ENCODE data around the gene TAF1. TPM values are rescaled to one million over a fixed set of nuclear protein-coding genes. Genes with fewer than 3 reads are reported as not detected.
"Not testable (repeated sequence)": the region's sequence is repeated elsewhere in the genome, so short reads cannot be mapped to it uniquely, and the experiment has no call there.

TAF1 gene
- total RNA-seq, 1 experiment from 2014 or later = 45.9 TPM

- DNase-seq = no peak
- peaks cover 5% of the 10 kb centered on the region; the same call in 1 of the 2 replicates for H4K20me1 ChIP-seq (ENCODE audit: insufficient read depth)
- H3K27ac ChIP-seq = peak overlapping the region; percentile 81; the same call in 1 of the 2 replicates
- H3K4me1 ChIP-seq (replicated peaks; ENCODE audit: insufficient read depth) = peaks cover 15% of the 10 kb centered on the region
- BruUV-seq (replicated peaks) = TSS peak; percentile 48
- intact Hi-C loops (cut with micrococcal nuclease; ENCODE audit: unreplicated experiment) = no loop called here
- peak overlapping the region; percentile 94 for H3K4me2 ChIP-seq
- H3K27me3 ChIP-seq (ENCODE audit: insufficient read depth, low read depth) = no peaks in the 10 kb centered on the region
- no peaks in the 10 kb centered on the region for H3K9me2 ChIP-seq (ENCODE audit: insufficient read depth)
- peak overlapping the region; percentile 92 for H3K4me3 ChIP-seq
- H3K36me3 ChIP-seq (ENCODE audit: low read depth) = peaks cover 6% of the 10 kb centered on the region; the same call in 1 of the 2 replicates
- CTCF ChIA-PET = no interaction called here
- H3K9me3 ChIP-seq (ENCODE audit: insufficient read depth, low read depth) = no peaks in the 10 kb centered on the region
- TF ChIP-seq EZH2 (IDR thresholded peaks at IDR 0.05; ENCODE audit: low read depth) = no peak
- TF ChIP-seq, protein P1, sequence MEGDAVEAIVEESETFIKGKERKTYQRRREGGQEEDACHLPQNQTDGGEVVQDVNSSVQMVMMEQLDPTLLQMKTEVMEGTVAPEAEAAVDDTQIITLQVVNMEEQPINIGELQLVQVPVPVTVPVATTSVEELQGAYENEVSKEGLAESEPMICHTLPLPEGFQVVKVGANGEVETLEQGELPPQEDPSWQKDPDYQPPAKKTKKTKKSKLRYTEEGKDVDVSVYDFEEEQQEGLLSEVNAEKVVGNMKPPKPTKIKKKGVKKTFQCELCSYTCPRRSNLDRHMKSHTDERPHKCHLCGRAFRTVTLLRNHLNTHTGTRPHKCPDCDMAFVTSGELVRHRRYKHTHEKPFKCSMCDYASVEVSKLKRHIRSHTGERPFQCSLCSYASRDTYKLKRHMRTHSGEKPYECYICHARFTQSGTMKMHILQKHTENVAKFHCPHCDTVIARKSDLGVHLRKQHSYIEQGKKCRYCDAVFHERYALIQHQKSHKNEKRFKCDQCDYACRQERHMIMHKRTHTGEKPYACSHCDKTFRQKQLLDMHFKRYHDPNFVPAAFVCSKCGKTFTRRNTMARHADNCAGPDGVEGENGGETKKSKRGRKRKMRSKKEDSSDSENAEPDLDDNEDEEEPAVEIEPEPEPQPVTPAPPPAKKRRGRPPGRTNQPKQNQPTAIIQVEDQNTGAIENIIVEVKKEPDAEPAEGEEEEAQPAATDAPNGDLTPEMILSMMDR (conservative IDR thresholded peaks at IDR 0.05) = no peak
- POLR2A ChIA-PET (ENCODE audit: unreplicated experiment) = no interaction called here
- H3F3A ChIP-seq (ENCODE audit: insufficient read depth, low read depth) = peaks cover 5% of the 10 kb centered on the region; the same call in 1 of the 2 replicates
- peak overlapping the region; percentile 74; the same call in 1 of the 2 replicates for H2AFZ ChIP-seq
- H3K79me2 ChIP-seq (ENCODE audit: low read depth) = peaks cover 55% of the 10 kb centered on the region
Measured at GRCh38 chrX:71367396-71367795, 1.2 kb downstream of the TAF1 start.

- Histone ChIP-seq H3K36me3 (ENCODE audit: low read depth) (peaks cover 23% of the 10 kb centered on the region), H3K27ac (no peak overlapping the region), H3K27me3 (ENCODE audit: insufficient read depth, low read depth) (no peaks in the 10 kb centered on the region), H3K79me2 (ENCODE audit: low read depth) (peaks cover 42% of the 10 kb centered on the region), H3K9me3 (ENCODE audit: insufficient read depth, low read depth) (no peaks in the 10 kb centered on the region), H3K4me2 (no peak overlapping the region), H4K20me1 (ENCODE audit: insufficient read depth) (peaks cover 5% of the 10 kb centered on the region; the same call in 1 of the 2 replicates), H3K4me3 (no peak overlapping the region), H3F3A (ENCODE audit: insufficient read depth, low read depth) (no peaks in the 10 kb centered on the region; the same call in 1 of the 2 replicates), H3K4me1 (replicated peaks; ENCODE audit: insufficient read depth) (peaks cover 9% of the 10 kb centered on the region), H3K9me2 (ENCODE audit: insufficient read depth) (no peaks in the 10 kb centered on the region), H2AFZ (no peak overlapping the region)
- TF ChIP-seq, protein P1 (conservative IDR thresholded peaks at IDR 0.05) = no peak
- TF ChIP-seq EZH2 (IDR thresholded peaks at IDR 0.05; ENCODE audit: low read depth) = no peak
- POLR2A ChIA-PET (ENCODE audit: unreplicated experiment) = no interaction called here
- DNase-seq = no peak
- BruUV-seq (replicated peaks) = no TSS peak
- CTCF ChIA-PET = no interaction called here
- intact Hi-C loops (cut with micrococcal nuclease; ENCODE audit: unreplicated experiment) = no loop called here
Measured at GRCh38 chrX:71372388-71372787, 6.2 kb downstream of the TAF1 start.

DNA sequence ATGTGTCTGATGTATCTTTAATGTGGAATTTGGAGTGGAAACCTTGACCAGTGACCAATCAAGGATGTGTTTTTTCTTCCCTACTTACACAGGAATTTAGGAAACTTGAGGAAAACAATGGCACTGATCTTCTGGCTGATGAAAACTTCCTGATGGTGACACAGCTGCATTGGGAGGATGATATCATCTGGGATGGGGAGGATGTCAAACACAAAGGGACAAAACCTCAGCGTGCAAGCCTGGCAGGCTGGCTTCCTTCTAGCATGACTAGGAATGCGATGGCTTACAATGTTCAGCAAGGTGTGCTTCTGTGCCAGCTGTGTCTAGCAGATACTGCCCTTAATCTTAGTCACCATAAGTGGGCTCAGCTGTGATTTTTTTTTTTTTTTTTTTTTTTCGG is 12.6 kb downstream of the TAF1 start:
- no peak overlapping the region for H3K27ac ChIP-seq
- H3K9me2 ChIP-seq (ENCODE audit: insufficient read depth) = no peaks in the 10 kb centered on the region
- H3F3A ChIP-seq (ENCODE audit: insufficient read depth, low read depth) = no peaks in the 10 kb centered on the region
- H3K4me1 ChIP-seq (replicated peaks; ENCODE audit: insufficient read depth) = no peaks in the 10 kb centered on the region
- no peak overlapping the region for H3K4me2 ChIP-seq
- no TSS peak for BruUV-seq (replicated peaks)
- H3K27me3 ChIP-seq (ENCODE audit: insufficient read depth, low read depth) = no peaks in the 10 kb centered on the region
- peaks cover 20% of the 10 kb centered on the region for H3K36me3 ChIP-seq (ENCODE audit: low read depth)
- H3K9me3 ChIP-seq (ENCODE audit: insufficient read depth, low read depth) = no peaks in the 10 kb centered on the region
- ChIA-PET POLR2A (ENCODE audit: unreplicated experiment) (no interaction called here), CTCF (no interaction called here)
- no peaks in the 10 kb centered on the region for H3K79me2 ChIP-seq (ENCODE audit: low read depth)
- intact Hi-C loops (cut with micrococcal nuclease; ENCODE audit: unreplicated experiment) = no loop called here
- H2AFZ ChIP-seq = no peak overlapping the region
- no peak overlapping the region for H3K4me3 ChIP-seq
- no peak for TF ChIP-seq EZH2 (IDR thresholded peaks at IDR 0.05; ENCODE audit: low read depth)
- DNase-seq = no peak
- no peaks in the 10 kb centered on the region; the same call in 1 of the 2 replicates for H4K20me1 ChIP-seq (ENCODE audit: insufficient read depth)

GRCh38 chrX:71391725-71392124 is 25.6 kb downstream of the TAF1 start:
- H3K4me3 ChIP-seq; CTCF ChIA-PET; H3K4me1 ChIP-seq (replicated peaks; ENCODE audit: insufficient read depth); intact Hi-C loops (cut with micrococcal nuclease; ENCODE audit: unreplicated experiment); H3K9me2 ChIP-seq (ENCODE audit: insufficient read depth); H2AFZ ChIP-seq; H3K27ac ChIP-seq; BruUV-seq (replicated peaks); H3K4me2 ChIP-seq; H4K20me1 ChIP-seq (ENCODE audit: insufficient read depth); H3K79me2 ChIP-seq (ENCODE audit: low read depth); H3F3A ChIP-seq (ENCODE audit: insufficient read depth, low read depth); POLR2A ChIA-PET (ENCODE audit: unreplicated experiment); DNase-seq; H3K36me3 ChIP-seq (ENCODE audit: low read depth); H3K27me3 ChIP-seq (ENCODE audit: insufficient read depth, low read depth); H3K9me3 ChIP-seq (ENCODE audit: insufficient read depth, low read depth): not testable (repeated sequence)
